ENCODE data around the gene CD59.
"Not testable (repeated sequence)": the region's sequence is repeated elsewhere in the genome, so short reads cannot be mapped to it uniquely, and the experiment has no call there.

Gene CD59

GRCh38 chr11:33664827-33665226 lies 71.4 kb downstream of the CD59 start:
- TF ChIP-seq, protein P1, sequence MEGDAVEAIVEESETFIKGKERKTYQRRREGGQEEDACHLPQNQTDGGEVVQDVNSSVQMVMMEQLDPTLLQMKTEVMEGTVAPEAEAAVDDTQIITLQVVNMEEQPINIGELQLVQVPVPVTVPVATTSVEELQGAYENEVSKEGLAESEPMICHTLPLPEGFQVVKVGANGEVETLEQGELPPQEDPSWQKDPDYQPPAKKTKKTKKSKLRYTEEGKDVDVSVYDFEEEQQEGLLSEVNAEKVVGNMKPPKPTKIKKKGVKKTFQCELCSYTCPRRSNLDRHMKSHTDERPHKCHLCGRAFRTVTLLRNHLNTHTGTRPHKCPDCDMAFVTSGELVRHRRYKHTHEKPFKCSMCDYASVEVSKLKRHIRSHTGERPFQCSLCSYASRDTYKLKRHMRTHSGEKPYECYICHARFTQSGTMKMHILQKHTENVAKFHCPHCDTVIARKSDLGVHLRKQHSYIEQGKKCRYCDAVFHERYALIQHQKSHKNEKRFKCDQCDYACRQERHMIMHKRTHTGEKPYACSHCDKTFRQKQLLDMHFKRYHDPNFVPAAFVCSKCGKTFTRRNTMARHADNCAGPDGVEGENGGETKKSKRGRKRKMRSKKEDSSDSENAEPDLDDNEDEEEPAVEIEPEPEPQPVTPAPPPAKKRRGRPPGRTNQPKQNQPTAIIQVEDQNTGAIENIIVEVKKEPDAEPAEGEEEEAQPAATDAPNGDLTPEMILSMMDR (IDR thresholded peaks at IDR 0.05; ENCODE audit: low read depth, low read length) = no peak
- DNase-seq (ENCODE audit: extremely low read depth, low read depth) = no peak

- TF ChIP-seq, protein P1 (IDR thresholded peaks at IDR 0.05; ENCODE audit: low read depth, low read length) = no peak
- DNase-seq (ENCODE audit: extremely low read depth, low read depth) = no peak
Observed at GRCh38 chr11:33664166-33664565, 72.1 kb downstream of the CD59 start.

- TF ChIP-seq, protein P1 (IDR thresholded peaks at IDR 0.05; ENCODE audit: low read depth, low read length) = no peak
- DNase-seq (ENCODE audit: extremely low read depth, low read depth) = no peak
Observed at GRCh38 chr11:33663121-33663520, 73.1 kb downstream of the CD59 start.

GRCh38 chr11:33661526-33661925 lies 74.7 kb downstream of the CD59 start:
- DNase-seq (ENCODE audit: extremely low read depth, low read depth) = not testable (repeated sequence)

GRCh38 chr11:33660962-33661361 lies 75.3 kb downstream of the CD59 start:
- no peak for DNase-seq (ENCODE audit: extremely low read depth, low read depth)
- TF ChIP-seq, protein P1 (IDR thresholded peaks at IDR 0.05; ENCODE audit: low read depth, low read length) = no peak

GRCh38 chr11:33659370-33660139 lies 76.7 kb downstream of the CD59 start:
- DNase-seq (ENCODE audit: extremely low read depth, low read depth) = no peak

DNA sequence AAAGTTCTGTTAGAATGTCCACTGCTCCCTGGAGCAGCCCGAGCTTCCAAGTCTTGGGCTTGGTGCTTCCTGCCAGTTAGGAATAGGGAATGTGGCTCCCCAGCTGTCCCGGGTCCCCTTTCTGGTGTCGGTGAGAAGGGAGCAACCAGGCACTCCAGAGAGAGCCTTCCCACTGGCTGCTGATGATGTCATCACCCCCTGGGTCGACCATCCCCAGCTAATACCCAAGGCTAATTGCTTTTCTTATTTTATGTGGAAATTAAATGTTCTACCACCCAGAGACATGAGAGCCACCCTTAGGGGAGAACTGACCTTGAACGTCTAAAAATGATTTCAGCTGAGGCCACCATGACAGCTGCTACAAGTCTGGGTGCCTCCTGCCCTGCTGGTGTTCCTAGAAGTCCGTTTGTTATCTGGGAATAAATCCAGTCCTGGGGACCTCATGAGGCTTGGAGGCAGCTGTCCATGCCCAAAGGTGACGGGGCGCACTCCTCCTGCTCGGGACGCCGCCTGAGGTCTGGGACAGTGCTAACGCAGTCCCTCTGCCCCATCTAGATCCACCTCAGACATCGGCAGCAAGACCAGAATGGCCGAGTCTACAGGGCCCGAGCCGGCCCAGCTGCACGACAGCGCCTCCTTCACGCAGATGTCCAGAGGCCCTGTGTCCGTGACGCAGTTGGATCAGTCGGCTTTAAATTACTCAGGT lies 77.9 kb downstream of the CD59 start:
- no peak for DNase-seq (ENCODE audit: extremely low read depth, low read depth)
- TF ChIP-seq, protein P1 (IDR thresholded peaks at IDR 0.05; ENCODE audit: low read depth, low read length) = no peak

More at GRCh38 chr11:33659370-33660139, 76.7 kb downstream of the CD59 start:
- TF ChIP-seq, protein P1 (IDR thresholded peaks at IDR 0.05; ENCODE audit: low read depth, low read length) = no peak

All from AG09319 (cell line).